HG02588 (cell line): ENCODE results near the gene RASAL2.

Experiments
- ATAC-seq: cut with Tn5 transposase; IDR thresholded peaks from one replicate; pipeline ENCODE4 v1.9.1; 2021; ENCODE audit warnings: mild to moderate bottlenecking, moderate library complexity; ENCODE audit not compliant: unreplicated experiment

The RASAL2 gene

DNA sequence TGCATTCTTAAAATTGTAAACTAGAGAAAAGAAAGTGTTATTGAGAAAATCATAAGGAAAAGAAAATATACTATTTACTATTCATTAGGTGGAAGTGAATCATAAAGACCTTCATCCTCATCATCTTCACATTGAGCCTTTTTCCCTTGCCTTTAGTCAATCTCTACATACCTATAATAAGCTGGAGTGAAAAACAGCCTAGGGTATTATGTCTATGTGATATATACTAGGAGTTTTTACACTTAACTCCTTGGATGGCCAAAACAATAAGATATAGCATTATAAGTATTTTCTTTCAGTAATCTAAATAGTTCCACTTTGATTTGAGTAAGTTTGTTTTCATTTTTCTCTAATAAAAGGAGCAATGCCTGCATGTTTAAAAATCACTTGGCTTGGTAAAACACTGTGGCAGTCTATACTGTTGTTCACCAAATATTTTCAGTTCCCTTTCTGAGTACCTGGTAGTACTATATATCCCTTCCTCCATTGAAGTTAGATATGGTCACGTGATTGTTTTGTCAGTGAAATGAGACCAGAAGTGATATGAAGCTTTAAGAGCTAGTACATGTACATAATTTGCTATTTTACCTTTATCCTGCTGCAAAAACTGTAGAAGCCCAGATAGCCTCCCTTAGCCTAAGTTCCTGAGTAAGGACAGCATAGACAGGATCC is 324.5 kb downstream of the RASAL2 start:
- peak; percentile 86 for ATAC-seq

DNA sequence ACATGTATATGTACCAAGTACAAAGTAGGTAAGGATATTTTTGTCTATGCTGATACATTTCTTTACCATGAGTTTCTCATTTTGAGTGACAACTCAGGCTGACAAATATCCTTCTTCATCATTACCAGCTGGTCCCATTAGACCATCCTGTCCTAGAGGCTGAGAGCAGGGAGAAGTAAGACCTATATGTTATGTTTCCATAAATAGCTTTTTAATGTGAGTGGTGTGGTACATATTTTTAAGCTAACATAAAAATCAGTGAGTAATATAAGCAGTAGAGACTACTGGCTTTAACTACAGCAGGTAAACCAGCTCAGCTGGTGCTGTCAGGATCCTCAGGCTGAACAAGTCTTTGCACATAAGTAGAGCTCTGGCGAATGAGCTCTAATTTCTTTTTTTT is 340.5 kb downstream of the RASAL2 start:
- ATAC-seq = no peak

DNA sequence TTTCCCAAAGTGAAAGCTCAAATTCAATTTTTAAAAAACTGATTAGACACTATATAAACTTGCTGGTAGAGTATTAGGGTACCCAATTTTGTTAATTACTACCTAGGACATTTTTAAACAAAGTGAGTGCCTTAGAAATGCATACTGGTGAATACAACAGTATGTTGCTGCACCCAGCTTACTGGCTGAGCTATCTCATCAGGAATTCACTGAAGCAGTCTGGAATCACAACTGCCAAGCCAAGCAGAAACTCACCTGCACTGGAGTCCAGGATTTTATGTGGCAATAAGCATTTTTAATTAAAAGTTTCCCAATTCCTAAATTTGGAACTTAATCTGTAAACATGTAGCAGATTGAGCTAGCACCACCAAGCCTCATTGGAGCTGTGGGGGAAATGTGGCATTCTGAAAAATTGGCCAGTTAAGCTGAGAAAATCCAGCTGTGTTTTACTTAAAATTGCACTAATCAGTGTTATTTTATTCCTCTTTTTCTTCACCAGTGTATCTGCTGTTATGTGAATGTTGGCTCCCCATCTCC is 341.1 kb downstream of the RASAL2 start:
- ATAC-seq = no peak

DNA sequence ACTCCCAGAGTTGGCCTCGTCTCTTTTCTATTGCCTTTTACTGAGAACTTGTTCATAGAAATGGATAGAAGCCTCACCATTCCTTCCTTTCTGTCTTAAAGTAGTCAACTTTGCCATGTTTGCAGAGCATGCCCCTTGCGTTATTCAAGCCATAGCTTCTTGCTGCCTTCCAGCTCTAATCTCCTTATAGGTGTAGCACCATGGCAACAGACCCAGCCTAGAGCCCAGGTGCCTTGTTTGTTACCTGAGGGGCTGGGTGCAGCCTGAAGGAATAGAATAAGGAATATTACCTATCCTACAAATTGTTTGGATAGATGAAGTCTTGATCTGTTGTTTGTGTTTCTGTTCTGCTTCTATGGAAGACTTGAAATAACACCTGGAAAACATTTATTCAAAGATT is 343.0 kb downstream of the RASAL2 start:
- ATAC-seq = no peak

DNA sequence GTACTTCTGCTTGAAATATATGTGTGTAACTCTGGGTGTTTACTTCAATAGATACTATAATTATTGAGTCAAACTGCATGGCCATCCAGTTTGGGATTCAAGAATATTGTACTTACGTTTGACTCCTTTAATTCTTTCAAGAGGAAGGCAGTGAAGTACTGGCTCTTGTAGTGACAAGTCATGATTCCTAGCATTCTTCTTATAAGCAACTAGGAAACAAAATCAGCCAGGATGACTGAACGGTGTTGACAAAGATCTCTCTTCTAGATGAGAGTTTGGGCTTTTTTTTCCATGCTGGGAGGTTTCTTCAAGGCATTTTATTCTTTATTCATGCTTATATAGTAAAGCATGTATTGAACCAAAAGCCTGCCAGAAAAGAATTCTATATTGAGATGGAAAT is 344.5 kb downstream of the RASAL2 start:
- ATAC-seq = no peak

DNA sequence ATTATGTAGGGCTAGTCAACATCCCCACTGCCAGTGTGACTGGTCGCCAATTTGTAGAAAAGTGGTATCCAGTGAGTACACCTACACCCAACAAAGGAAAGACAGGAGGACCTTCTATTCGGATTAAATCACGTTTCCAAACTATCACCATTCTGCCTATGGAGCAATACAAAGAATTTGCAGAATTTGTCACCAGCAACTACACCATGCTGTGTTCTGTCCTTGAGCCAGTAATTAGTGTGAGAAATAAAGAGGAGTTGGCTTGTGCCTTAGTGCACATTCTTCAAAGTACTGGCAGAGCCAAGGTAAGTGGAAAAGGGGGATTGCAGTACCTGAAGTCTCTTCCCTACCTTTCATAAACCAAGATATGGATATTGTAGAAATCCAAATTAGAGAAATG is 349.0 kb downstream of the RASAL2 start:
- no peak for ATAC-seq

DNA sequence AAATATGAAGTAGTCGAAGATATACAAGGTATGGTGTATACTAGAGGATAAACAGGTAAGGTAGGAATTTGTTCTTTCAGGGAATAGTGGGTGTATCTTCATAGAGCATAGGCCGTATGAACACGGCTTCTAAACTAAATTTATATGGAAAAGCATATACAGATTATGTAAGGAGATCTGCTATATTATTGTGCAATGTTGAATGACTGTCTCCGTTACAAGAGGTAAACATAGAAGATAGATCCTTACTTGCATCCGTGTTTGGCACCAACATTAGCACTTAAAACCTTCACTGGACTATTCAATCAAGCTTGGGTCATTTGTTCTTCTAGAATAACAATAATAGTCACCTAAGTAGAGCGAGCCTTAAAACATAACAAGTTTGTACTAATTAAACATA is 357.0 kb downstream of the RASAL2 start:
- ATAC-seq = no peak

DNA sequence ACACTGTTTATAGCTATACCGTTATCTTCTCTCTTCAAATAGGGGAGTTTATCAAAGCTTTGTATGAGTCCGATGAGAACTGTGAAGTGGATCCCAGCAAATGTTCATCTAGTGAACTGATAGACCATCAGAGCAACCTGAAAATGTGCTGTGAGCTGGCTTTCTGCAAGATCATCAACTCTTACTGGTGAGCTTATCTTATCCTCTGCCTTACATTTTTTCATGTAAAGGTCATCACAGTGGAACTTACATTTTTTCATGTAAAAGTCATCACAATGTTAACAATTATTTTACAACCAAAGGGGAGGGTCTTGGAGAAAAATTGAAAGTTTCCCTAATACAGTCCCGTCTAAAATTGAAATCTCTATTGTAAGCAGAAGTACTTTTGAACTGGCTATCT is 357.6 kb downstream of the RASAL2 start:
- no peak for ATAC-seq

DNA sequence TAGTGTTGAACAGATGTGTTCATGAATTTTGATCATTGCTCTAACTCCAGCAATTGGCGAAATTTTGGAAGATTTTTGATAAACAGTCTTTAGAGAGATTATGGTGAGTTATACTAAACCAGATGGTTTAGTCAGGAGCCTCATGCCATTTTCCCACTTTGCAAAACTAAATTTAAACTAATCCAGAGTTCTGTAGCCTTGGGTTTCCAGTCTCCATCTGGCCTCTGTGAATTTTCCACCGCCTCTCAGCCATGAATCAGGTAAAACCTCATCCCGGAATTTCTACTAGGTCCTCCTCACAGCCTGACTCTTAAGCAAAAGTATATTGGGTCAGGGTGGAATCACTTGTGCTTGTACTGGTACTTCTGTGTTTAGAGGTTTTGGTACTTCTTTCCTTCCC is 358.1 kb downstream of the RASAL2 start:
- no peak for ATAC-seq

DNA sequence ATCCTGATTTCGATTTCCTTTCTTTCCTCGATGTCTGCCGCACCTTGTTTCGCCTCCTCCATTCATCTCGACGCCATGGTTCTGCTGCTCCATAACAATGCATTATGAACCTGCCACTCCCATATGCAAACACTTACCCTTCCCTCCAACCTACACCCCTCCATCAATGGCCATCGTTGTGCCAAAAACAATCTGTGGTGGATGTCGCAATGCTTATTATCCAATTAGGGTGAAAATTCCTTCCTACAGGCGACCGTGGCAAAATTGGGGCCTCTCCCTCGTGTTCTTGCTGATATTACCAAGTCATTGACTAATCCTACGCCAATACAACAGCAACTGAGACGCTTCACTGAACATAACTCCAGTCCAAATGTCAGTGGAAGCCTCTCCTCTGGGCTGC is 362.6 kb downstream of the RASAL2 start:
- no peak for ATAC-seq

DNA sequence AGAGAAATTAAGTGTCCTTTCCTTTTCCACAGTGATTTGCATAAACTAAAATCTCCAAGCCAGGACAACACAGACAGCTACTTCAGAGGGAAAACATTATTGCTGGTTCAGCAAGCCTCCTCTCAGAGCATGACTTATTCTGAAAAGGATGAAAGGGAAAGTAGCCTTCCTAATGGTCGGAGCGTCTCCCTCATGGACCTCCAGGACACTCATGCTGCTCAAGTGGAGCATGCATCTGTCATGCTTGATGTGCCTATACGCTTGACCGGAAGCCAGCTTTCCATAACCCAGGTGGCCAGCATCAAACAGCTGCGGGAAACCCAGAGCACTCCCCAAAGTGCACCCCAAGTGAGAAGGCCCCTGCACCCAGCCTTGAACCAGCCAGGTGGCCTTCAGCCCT is 363.7 kb downstream of the RASAL2 start:
- no peak for ATAC-seq

DNA sequence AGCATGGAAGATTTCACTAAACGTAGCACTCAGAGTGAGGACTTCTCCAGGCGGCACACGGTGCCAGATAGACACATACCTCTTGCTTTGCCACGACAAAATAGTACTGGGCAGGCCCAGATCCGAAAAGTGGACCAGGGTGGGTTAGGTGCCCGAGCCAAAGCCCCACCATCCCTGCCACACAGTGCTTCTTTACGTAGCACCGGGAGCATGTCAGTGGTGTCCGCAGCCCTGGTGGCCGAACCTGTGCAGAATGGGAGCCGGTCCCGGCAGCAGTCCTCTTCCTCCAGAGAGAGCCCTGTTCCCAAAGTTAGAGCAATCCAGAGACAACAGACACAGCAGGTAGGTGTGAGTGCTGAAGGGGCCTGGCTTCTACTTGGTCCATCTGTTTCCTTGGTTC is 364.3 kb downstream of the RASAL2 start:
- ATAC-seq = no peak

DNA sequence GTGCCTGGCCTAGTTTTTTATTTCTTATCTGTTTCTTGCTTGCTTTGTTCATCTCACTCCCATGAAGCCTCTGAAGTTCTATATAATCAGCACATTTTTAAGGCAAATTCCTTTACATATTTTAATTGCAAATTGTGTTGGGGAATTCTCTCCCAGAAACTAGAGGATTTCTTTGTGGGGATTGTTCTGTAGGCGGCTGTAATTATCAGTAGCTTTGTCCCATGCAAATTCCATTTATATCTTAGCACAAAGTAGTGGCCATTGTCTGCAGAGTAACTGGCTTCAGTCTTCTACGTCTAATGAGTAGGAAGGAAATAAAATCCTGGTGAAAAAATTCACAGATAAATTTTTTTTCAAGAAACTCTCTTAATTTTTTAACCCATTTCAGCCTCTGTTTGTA is 367.2 kb downstream of the RASAL2 start:
- no peak for ATAC-seq

DNA sequence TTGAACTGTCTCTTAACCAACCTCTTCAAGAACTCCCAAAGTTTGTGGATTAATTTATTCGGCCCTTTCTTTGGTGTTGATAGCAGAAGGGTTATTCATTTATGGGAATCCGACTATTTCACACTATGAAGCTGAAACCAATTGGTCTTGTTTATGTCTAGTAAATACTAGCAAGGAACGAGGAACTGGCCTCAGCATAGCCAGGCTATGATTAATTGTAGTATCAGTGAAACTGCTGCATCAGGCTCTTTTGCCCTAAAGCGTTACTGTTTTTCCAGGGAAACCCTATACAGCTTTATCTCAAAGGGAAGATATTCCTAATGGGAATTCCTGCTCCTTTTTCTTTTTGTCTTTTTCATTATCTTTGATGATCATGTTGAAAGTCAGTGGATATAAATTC is 367.8 kb downstream of the RASAL2 start:
- ATAC-seq = no peak

DNA sequence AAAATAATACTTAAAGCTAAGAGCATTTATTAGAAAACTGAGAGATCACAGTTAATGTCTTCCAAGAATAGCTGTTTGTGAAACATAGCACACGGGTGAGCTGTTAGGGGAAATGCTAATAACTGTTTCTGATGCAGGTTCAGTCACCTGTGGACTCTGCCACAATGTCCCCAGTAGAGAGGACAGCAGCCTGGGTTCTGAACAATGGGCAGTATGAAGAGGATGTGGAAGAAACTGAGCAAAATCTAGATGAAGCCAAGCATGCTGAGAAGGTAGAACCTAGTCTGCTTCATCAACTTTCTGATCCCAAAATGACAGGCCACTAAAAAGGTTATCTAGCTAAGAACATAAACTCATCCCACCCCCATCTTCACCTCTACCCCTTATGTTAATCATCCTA is 370.2 kb downstream of the RASAL2 start:
- no peak for ATAC-seq

DNA sequence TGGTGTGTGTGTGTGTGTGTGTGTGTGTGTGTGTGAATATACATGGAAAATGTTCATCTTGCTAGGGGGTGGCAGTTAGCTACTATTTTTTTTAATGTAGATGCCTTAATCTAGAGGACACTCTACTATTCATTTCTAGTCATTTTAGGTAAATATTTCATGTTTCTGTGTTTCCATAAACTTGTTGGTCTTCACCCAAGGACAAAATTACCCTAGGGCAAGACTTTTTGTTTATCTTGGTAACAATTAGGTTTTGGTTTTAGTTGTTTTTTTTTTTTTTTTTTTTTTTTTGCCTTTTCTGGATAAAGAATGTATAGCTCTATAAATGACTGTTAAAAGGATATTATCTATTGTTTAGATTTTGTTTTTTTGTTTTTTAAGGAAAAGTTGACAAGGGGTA is 370.7 kb downstream of the RASAL2 start:
- ATAC-seq = no peak

DNA sequence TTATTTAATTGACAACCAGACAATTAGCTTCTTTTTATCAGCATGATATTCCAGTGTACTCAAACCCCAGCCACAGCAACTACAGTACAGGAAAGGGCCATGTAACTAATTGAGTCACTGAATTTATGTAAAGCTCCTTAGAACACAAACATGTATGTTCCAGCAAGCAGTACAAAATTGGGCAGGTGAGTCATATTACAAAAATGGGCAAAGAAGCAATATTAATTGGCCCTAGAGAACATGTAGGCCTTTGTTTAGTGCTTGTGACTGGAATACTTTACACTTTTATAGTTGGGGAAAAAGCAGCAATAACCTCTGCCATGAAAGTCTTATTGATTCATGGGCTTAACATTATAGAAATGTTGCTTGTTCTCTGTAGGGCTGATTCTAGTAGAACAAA is 371.1 kb downstream of the RASAL2 start:
- ATAC-seq = no peak

DNA sequence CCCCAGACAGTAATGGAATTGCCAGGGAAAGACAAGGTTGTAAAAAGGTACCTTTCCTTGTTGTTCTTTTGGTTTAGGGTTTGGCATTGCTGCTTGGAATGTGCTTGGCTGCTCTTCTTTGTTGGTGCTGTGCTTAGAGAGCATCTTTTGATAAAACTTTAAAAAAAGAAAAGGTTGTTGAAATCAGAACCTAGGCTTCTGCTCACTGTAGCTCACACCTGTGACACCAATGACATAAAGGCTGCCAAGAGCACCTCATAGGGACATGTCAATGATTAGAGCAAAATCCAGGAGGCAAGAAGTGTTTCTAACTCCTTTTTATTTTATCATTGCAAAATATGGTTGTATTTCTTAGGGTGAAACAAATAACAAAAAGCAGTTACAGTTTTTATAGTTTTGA is 373.9 kb downstream of the RASAL2 start:
- ATAC-seq = no peak

DNA sequence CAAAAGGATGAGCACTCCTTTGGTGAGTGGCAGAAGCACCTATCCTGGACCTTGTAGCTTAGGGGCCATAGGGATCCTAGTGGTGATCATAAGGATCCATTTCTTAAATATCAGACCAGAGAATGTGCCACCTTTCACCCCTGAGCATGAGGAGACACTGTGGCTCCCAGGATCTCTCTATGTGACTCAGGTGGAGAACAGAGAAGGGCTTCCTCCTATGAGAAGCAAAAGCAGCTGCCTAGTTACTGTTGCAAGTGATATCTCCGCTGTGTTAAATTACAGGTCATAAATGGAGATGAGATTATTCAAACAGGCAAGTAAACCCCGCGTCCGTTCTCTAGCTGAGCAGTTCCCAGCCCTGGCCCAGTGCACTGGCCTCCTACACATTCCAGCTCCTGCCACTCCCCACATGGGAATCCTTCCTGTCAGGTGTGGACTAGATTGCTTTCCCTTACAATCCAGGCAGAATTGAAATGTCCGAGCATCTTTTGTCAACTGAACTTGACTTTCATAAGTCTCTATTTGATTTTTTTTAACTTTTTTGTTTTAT is 376.6 kb downstream of the RASAL2 start:
- ATAC-seq = no peak

DNA sequence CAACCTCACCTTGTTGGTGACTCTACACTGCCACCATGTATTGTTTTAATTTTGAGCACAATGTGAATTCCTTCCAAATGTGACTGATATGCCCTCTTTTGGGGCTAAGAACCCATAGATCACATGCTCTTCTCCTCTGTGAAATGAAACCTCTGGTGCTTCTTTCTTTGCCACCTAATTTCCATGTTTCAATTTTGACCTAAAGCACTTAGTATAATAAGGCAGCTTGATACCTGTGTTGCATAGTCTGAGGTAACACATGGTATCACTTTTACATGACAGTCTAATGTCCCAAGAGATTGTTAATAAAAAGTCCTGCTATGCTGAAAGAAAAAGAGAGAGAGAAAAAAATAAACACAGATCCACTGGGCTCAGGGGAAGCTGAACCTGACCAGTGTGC is 378.6 kb downstream of the RASAL2 start:
- no peak for ATAC-seq

DNA sequence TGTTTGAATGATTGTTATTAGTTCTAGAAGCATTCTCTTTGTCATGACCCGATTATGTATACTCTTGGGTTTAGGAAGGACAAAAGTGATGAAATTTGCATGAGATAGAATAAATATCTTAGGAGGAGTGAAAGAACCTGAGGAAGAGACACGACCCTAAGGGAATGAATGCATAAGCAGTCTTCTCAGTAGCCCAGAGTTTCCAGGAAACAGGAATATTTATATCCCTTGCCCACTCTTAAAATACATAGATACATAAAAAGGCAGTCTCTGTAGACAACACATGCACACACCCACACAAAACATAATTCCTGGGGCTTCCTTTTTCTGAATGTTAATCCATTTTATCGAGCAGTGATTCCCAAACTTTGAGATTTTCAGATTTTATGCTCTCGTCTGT is 383.5 kb downstream of the RASAL2 start:
- no peak for ATAC-seq

DNA sequence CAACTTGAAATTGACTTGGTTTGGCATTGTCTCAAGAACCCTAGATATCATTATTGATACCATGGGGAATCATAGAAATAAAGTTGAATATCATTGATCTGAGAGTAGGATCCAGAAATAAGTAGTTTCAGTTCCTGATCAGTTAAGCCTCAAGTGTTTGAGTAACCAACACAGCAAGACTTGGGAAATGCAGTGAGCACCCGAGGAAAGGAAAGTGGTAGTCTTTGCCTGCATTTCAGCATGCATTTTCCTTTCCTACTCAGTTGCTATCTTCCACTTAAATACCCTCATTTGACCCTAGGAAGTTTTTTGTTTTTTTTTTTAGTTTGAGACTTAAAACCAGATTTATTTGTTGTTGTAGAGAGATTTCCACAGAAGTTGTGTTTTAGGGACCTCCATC is 383.9 kb downstream of the RASAL2 start:
- ATAC-seq = no peak
